Measurements from ENCODE around the gene CHPF.

CHPF gene

GRCh38 chr2:219525533-219526232 lies 17.9 kb downstream of the CHPF start:
- Histone ChIP-seq H3K36me3 (ENCODE audit: low read length) (no peaks in the 10 kb centered on the region), H3K9me3 (ENCODE audit: insufficient read depth, low read length) (no peaks in the 10 kb centered on the region), H3K4me3 (ENCODE audit: insufficient read depth, low read length, poor library complexity, severe bottlenecking) (no peak overlapping the region), H3K27me3 (ENCODE audit: low read length) (no peaks in the 10 kb centered on the region), H3K9me2 (replicated peaks; ENCODE audit: insufficient read depth, low read length) (no peaks in the 10 kb centered on the region), H3K9ac (ENCODE audit: low read length) (no peak overlapping the region), H3K79me2 (ENCODE audit: insufficient read depth, low read length) (no peaks in the 10 kb centered on the region), H4K20me1 (ENCODE audit: low read depth, low read length) (no peaks in the 10 kb centered on the region), H3F3A (ENCODE audit: insufficient read depth) (no peaks in the 10 kb centered on the region), H2AFZ (ENCODE audit: low read depth, low read length, severe bottlenecking) (no peak overlapping the region), H3K4me2 (ENCODE audit: low read depth, low read length, poor library complexity, severe bottlenecking) (no peak overlapping the region), H3K27ac (ENCODE audit: low read depth, low read length) (no peak overlapping the region)
- no peak for TF ChIP-seq EZH2phosphoT487 (conservative IDR thresholded peaks at IDR 0.05; ENCODE audit: low read length)
- TF ChIP-seq CTCF (IDR thresholded peaks at IDR 0.05; ENCODE audit: insufficient read depth, low read length, poor library complexity, severe bottlenecking), result no peak

- Histone ChIP-seq H3K9me2 (replicated peaks; ENCODE audit: insufficient read depth, low read length) (no peaks in the 10 kb centered on the region), H3K79me2 (ENCODE audit: insufficient read depth, low read length) (no peaks in the 10 kb centered on the region), H3K9me3 (ENCODE audit: insufficient read depth, low read length) (no peaks in the 10 kb centered on the region), H3F3A (ENCODE audit: insufficient read depth) (no peaks in the 10 kb centered on the region), H3K27ac (ENCODE audit: low read depth, low read length) (no peak overlapping the region), H3K9ac (ENCODE audit: low read length) (no peak overlapping the region), H3K36me3 (ENCODE audit: low read length) (no peaks in the 10 kb centered on the region), H4K20me1 (ENCODE audit: low read depth, low read length) (no peaks in the 10 kb centered on the region), H3K4me2 (ENCODE audit: low read depth, low read length, poor library complexity, severe bottlenecking) (no peak overlapping the region), H3K4me3 (ENCODE audit: insufficient read depth, low read length, poor library complexity, severe bottlenecking) (no peak overlapping the region), H2AFZ (ENCODE audit: low read depth, low read length, severe bottlenecking) (no peak overlapping the region), H3K27me3 (ENCODE audit: low read length) (no peaks in the 10 kb centered on the region)
- TF ChIP-seq EZH2phosphoT487 (conservative IDR thresholded peaks at IDR 0.05; ENCODE audit: low read length), result no peak
- no peak for TF ChIP-seq CTCF (IDR thresholded peaks at IDR 0.05; ENCODE audit: insufficient read depth, low read length, poor library complexity, severe bottlenecking)
These were observed 18.8 kb downstream of the CHPF start for GRCh38 chr2:219524817-219525216.

GRCh38 chr2:219523031-219523671 lies 20.5 kb downstream of the CHPF start:
- Histone ChIP-seq H3K9me3 (ENCODE audit: insufficient read depth, low read length) (no peaks in the 10 kb centered on the region), H3K36me3 (ENCODE audit: low read length) (no peaks in the 10 kb centered on the region), H2AFZ (ENCODE audit: low read depth, low read length, severe bottlenecking) (no peak overlapping the region), H3K27me3 (ENCODE audit: low read length) (no peaks in the 10 kb centered on the region), H3K79me2 (ENCODE audit: insufficient read depth, low read length) (no peaks in the 10 kb centered on the region), H3K9ac (ENCODE audit: low read length) (no peak overlapping the region), H3F3A (ENCODE audit: insufficient read depth) (no peaks in the 10 kb centered on the region), H3K27ac (ENCODE audit: low read depth, low read length) (no peak overlapping the region), H4K20me1 (ENCODE audit: low read depth, low read length) (no peaks in the 10 kb centered on the region), H3K9me2 (replicated peaks; ENCODE audit: insufficient read depth, low read length) (no peaks in the 10 kb centered on the region), H3K4me3 (ENCODE audit: insufficient read depth, low read length, poor library complexity, severe bottlenecking) (no peak overlapping the region), H3K4me2 (ENCODE audit: low read depth, low read length, poor library complexity, severe bottlenecking) (no peak overlapping the region)
- no peak for TF ChIP-seq EZH2phosphoT487 (conservative IDR thresholded peaks at IDR 0.05; ENCODE audit: low read length)

Measured in SU-DHL-6 (cell line).